ENCODE measurements around the gene ANKLE1.

DNA sequence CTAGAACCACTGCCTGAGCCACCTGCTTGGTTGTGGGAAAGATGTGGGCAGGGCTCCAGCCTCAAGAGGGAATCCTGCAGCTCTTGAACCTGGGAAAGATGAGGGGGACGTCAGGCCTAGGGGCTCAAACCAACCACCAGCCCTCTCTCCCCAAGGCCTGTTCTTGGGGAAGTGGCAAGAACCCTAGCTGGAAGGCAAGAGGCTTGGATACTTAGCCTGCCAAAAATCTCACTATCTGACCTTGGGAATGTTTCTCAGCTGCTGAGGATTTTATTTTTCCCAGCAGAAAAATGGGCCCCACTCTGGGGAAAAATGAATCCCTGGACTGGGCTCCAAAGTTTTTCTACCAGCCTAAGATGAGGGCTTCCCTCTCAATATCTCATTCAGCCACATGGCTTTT is 21.8 kb upstream of the ANKLE1 start:
- TF ChIP-seq POLR2A (IDR thresholded peaks at IDR 0.05; ENCODE audit: low read length) (no peak), GATA1 (IDR thresholded peaks at IDR 0.05; ENCODE audit: low read depth, low read length) (no peak)
